ENCODE results near the gene CPE.

GRCh38 chr4:165532976-165533375, 154.2 kb downstream of the CPE start:
- TF ChIP-seq EZH2phosphoT487 (IDR thresholded peaks at IDR 0.05; ENCODE audit: insufficient read depth, low read depth) (no peak), EZH2 (IDR thresholded peaks at IDR 0.05; ENCODE audit: insufficient read depth, poor library complexity, severe bottlenecking) (no peak)

Data from GM23248 (cell line).